Endothelial cell of umbilical vein (primary cell): ENCODE measurements around the gene NHLH2. TPM values are rescaled to one million over a fixed set of nuclear protein-coding genes. Genes with fewer than 3 reads are reported as not detected.

Experiments used
- BruUV-seq: library from RNA; stranded (reverse); fragments of 400-500 nt; replicated peaks from 2 replicates; lab custom pipeline; 2021; lab: Mats Ljungman, UMichigan
- CTCF ChIA-PET: fragments of 300-600, 350-600 bp; sonication (Branson Sonifier 250); formaldehyde crosslinking; loops from one replicate; lab custom pipeline; 2021; ENCODE audit warnings: antibody characterized with exemption, inconsistent platforms; lab: Charles Lee
- POLR2A ChIA-PET: fragments of 300-600, 350-600 bp; sonication (Branson Sonifier 250); formaldehyde crosslinking; loops from one replicate; lab custom pipeline; 2021; ENCODE audit warnings: antibody characterized with exemption, inconsistent platforms; lab: Charles Lee
- DNase-seq: peaks from one replicate; pipeline ENCODE4 v3.0.0-alpha.2; 2011; ENCODE audit warnings: low read depth, low spot score
- FAIRE-seq: peaks from 2 replicates; lab custom pipeline; 2011; peaks lifted over from hg19 to GRCh38; lab: Jason Lieb, UNC
- H2AFZ ChIP-seq: 2 replicates; pipeline ENCODE4 v1.6.0; 2012; ENCODE audit warnings: low read depth, low read length, control low read depth, inconsistent platforms
- H3K27ac ChIP-seq: 2 replicates; pipeline ENCODE4 v1.5.1; 2011; ENCODE audit warnings: low read depth, mild to moderate bottlenecking, control low read depth, low read length, moderate library complexity; ENCODE audit not compliant: insufficient read depth
- H3K27me3 ChIP-seq, 2 experiments: 2 replicates each; pipeline versions ENCODE4 v1.6.0 to v1.6.1; 2011; ENCODE audit warnings: low read length in 2 of 2, mixed read lengths in 1 of 2; ENCODE audit not compliant: control insufficient read depth in 2 of 2, insufficient read depth in 2 of 2
- H3K36me3 ChIP-seq, 2 experiments: 2 replicates in 1 of 2; 3 replicates in 1 of 2; pipeline ENCODE4 v1.5.1; 2011; ENCODE audit warnings: low read length in 2 of 2, mild to moderate bottlenecking in 1 of 2, moderate library complexity in 1 of 2; ENCODE audit not compliant: control insufficient read depth in 2 of 2, insufficient read depth in 2 of 2; ENCODE audit errors: extremely low read depth in 1 of 2
- H3K4me1 ChIP-seq: 3 replicates; pipeline ENCODE4 v1.5.1; 2011; ENCODE audit warnings: mild to moderate bottlenecking, low read length; ENCODE audit not compliant: control insufficient read depth, insufficient read depth; ENCODE audit errors: extremely low read depth
- H3K4me2 ChIP-seq: 2 replicates; pipeline ENCODE4 v1.6.1; 2011; ENCODE audit warnings: low read length, control low read depth, mixed read lengths; ENCODE audit not compliant: insufficient read depth
- H3K4me3 ChIP-seq, 3 experiments: fragments of 200-600 bp in 1 of 3; sonication (generic), shearing (Covaris generic) in 1 of 3; replicated peaks in 1 of 3; 2 replicates each; pipeline ENCODE4 v1.5.1; 2011 to 2016; ENCODE audit warnings: control low read depth in 3 of 3, low read length in 3 of 3, mild to moderate bottlenecking in 2 of 3, inconsistent platforms in 1 of 3, low read depth in 1 of 3, moderate library complexity in 1 of 3; ENCODE audit not compliant: insufficient read depth in 1 of 3
- H3K79me2 ChIP-seq: 2 replicates; pipeline ENCODE4 v1.6.0; 2012; ENCODE audit warnings: low read length, inconsistent platforms; ENCODE audit not compliant: control insufficient read depth, insufficient read depth
- H3K9ac ChIP-seq: replicated peaks from 2 replicates; pipeline ENCODE3; 2011; ENCODE audit warnings: low read length, control low read depth; ENCODE audit not compliant: insufficient read depth; ENCODE audit errors: extremely low read depth
- H3K9me1 ChIP-seq: replicated peaks from 3 replicates; pipeline ENCODE4 v1.6.0; 2011; ENCODE audit warnings: mild to moderate bottlenecking, low read length; ENCODE audit not compliant: control insufficient read depth, insufficient read depth; ENCODE audit errors: extremely low read depth
- H3K9me3 ChIP-seq: replicated peaks from 2 replicates; pipeline ENCODE4 v1.5.1; 2012; ENCODE audit warnings: low read length, inconsistent platforms; ENCODE audit not compliant: control insufficient read depth, insufficient read depth
- H4K20me1 ChIP-seq: replicated peaks from 2 replicates; pipeline ENCODE3; 2011; ENCODE audit warnings: mild to moderate bottlenecking, low read length; ENCODE audit not compliant: control insufficient read depth, insufficient read depth; ENCODE audit errors: extremely low read depth
- CTCF ChIP-seq, 2 donors: IDR thresholded peaks; 1 replicate in 1 of 2; 2 replicates in 1 of 2; pipeline ENCODE4 v1.5.1; 2011; ENCODE audit warnings: low read length in 2 of 2, mild to moderate bottlenecking in 2 of 2, moderate library complexity in 2 of 2, control low read depth in 1 of 2, inconsistent platforms in 1 of 2, low read depth in 1 of 2; ENCODE audit not compliant: insufficient read depth in 1 of 2; ENCODE audit errors: extremely low read depth in 1 of 2
- EZH2 ChIP-seq: IDR thresholded peaks from 2 replicates; pipeline ENCODE4 v1.6.1; 2012; ENCODE audit warnings: borderline replicate concordance, low read depth, mild to moderate bottlenecking, moderate library complexity, low read length, inconsistent platforms; ENCODE audit not compliant: severe bottlenecking
- FOS ChIP-seq: IDR thresholded peaks from 2 replicates; pipeline ENCODE4 v1.6.1; 2011; ENCODE audit warnings: mild to moderate bottlenecking, low read length, moderate library complexity, borderline replicate concordance; ENCODE audit not compliant: insufficient read depth
- GATA2 ChIP-seq: IDR thresholded peaks from 2 replicates; pipeline ENCODE4 v1.7.0; 2011; ENCODE audit warnings: low read depth, mild to moderate bottlenecking, moderate library complexity, mixed read lengths, low read length; ENCODE audit not compliant: insufficient read length, insufficient read depth
- JUN ChIP-seq: IDR thresholded peaks from 2 replicates; pipeline ENCODE4 v1.6.1; 2011; ENCODE audit warnings: borderline replicate concordance, low read depth; ENCODE audit not compliant: insufficient read length, insufficient read depth
- MAX ChIP-seq: IDR thresholded peaks from 2 replicates; pipeline ENCODE4 v1.6.1; 2011; ENCODE audit not compliant: insufficient read depth, insufficient read length
- MYC ChIP-seq: IDR thresholded peaks from one replicate; pipeline ENCODE4 v1.6.1; 2011; ENCODE audit warnings: mild to moderate bottlenecking, low read depth, low read length
- POLR2A ChIP-seq: IDR thresholded peaks from 2 replicates; pipeline ENCODE4 v1.6.1; 2012; ENCODE audit warnings: low read depth, mild to moderate bottlenecking, control low read depth, low read length
- POLR2AphosphoS5 ChIP-seq: IDR thresholded peaks from 2 replicates; pipeline ENCODE4 v1.6.1; 2012; ENCODE audit warnings: low read depth, mild to moderate bottlenecking, control low read depth, low read length, moderate library complexity; ENCODE audit not compliant: insufficient read depth
- dilution Hi-C: fragments of 300-500 bp; cut with MboI; formaldehyde crosslinking; loops from one replicate; pipeline ENCODE4 v1.15.0; 2019; ENCODE audit warnings: low sequenced_read_pairs; ENCODE audit not compliant: extremely low pct_ligation_motif_present
- intact Hi-C: fragments of 100-400 bp; cut with micrococcal nuclease; formaldehyde crosslinking; loops from one replicate; pipeline ENCODE4 v1.10.0; 2022
- polyA plus RNA-seq, 4 experiments: library from polyadenylated mRNA; depleted of rRNA in 3 of 4; stranded (reverse) in 3 of 4; unstranded in 1 of 4; fragments of >200 nt; gene quantifications; 2 replicates each; pipeline versions ENCODE4 v1.2.1 to v1.2.3, GENCODE V29; 2011 to 2012; ENCODE audit warnings: missing spikeins in 1 of 4
- total RNA-seq: library from RNA; stranded (reverse); gene quantifications from 2 replicates; pipeline ENCODE4 v1.2.3, GENCODE V29; 2021

NHLH2 gene
- total and polyA plus RNA-seq, 2 donors (not counting 3 experiments of a cell fraction or from before 2014, with no cell fraction given), result not detected

GRCh38 chr1:115828101-115829022 lies 12.6 kb downstream of the NHLH2 start:
- FAIRE-seq, result peak; percentile 73
- CTCF ChIA-PET, result interaction anchor here (1.3 to 1.5 kb wide), 2 partner anchors 21 to 153 kb away, joined by 3 to 6 read pairs; no protein-coding TSS in a partner anchor
- Histone ChIP-seq H4K20me1 (no peaks in the 10 kb centered on the region), H3K9ac (no peak overlapping the region), H2AFZ (peak overlapping the region; percentile 96), H3K27ac (no peak overlapping the region), H3K79me2 (no peaks in the 10 kb centered on the region), H3K9me3 (no peaks in the 10 kb centered on the region), H3K4me2 (peak overlapping the region; percentile 82), H3K27me3 (peaks cover 11 to 33% of the 10 kb centered on the region in 2 experiments), H3K4me3 (peak overlapping the region in 2 of 3 experiments; percentile 27 to 46), H3K4me1 (peaks cover 4% of the 10 kb centered on the region), H3K36me3 (no peaks in the 10 kb centered on the region), H3K9me1 (no peaks in the 10 kb centered on the region)
- intact Hi-C loops, result loop anchor here (1.0 kb wide), 2 partner anchors 11 to 17 kb away; no protein-coding TSS in a partner anchor
- DNase-seq, result peak; percentile 36
- no peak for TF ChIP-seq POLR2A
- dilution Hi-C loops, result no loop called here
- no TSS peak for BruUV-seq
- POLR2A ChIA-PET, result interaction anchor here (0.6 kb wide), 1 partner anchor 1112 kb away, joined by 3 read pairs; the partner anchor contains the start of gene NRAS

GRCh38 chr1:115827452-115828044 lies 13.4 kb downstream of the NHLH2 start:
- DNase-seq, result no peak
- Histone ChIP-seq H3K36me3 (no peaks in the 10 kb centered on the region), H3K27me3 (peaks cover 8 to 33% of the 10 kb centered on the region in 2 experiments), H3K79me2 (no peaks in the 10 kb centered on the region), H3K9ac (no peak overlapping the region), H3K9me1 (no peaks in the 10 kb centered on the region), H4K20me1 (no peaks in the 10 kb centered on the region), H3K4me3 (no peak overlapping the region), H3K9me3 (no peaks in the 10 kb centered on the region), H3K4me1 (peaks cover 4% of the 10 kb centered on the region), H2AFZ (no peak overlapping the region), H3K27ac (no peak overlapping the region), H3K4me2 (no peak overlapping the region)
- dilution Hi-C loops, result no loop called here
- intact Hi-C loops, result loop anchor here (1.0 kb wide), 1 partner anchor 16 kb away; no protein-coding TSS in a partner anchor
- no peak for FAIRE-seq
- TF ChIP-seq FOS, result no peak
- TF ChIP-seq POLR2A, result no peak
- no peak for TF ChIP-seq EZH2
- TF ChIP-seq MAX, result no peak
- no peak for TF ChIP-seq MYC
- TF ChIP-seq JUN, result no peak
- TF ChIP-seq POLR2AphosphoS5, result no peak
- no peak for TF ChIP-seq GATA2
- no peak for TF ChIP-seq CTCF (IDR thresholded peaks at IDR 0.05; ENCODE audit: extremely low read depth in 1 of 2, insufficient read depth in 1 of 2, low read depth in 1 of 2, low read length in 2 of 2)
- BruUV-seq, result no TSS peak
- CTCF ChIA-PET, result interaction anchor here (1.3 kb wide), 1 partner anchor 20 kb away, joined by 6 read pairs; no protein-coding TSS in a partner anchor
- POLR2A ChIA-PET, result interaction anchor here (0.6 kb wide), 1 partner anchor 1111 kb away, joined by 3 read pairs; the partner anchor contains the start of gene NRAS
